Stimulated activated naive CD8-positive, alpha-beta T cell treated with anti-CD3 and anti-CD28 coated beads, Interleukin-15, Interleukin-2, amounts not matched to agents 100 ng/mL and 50 ng/mL, for 24 hours (primary cell): ENCODE data around the gene ZNRF1.

Experiments
- H3K27ac Mint-ChIP-seq: one replicate; pipeline ENCODE4 v1.8.0; 2021; ENCODE audit warnings: mild to moderate bottlenecking, mixed read lengths
- H3K27me3 Mint-ChIP-seq: one replicate; pipeline ENCODE4 v1.8.0; 2021; ENCODE audit warnings: mixed read lengths
- H3K36me3 Mint-ChIP-seq: one replicate; pipeline ENCODE4 v1.8.0; 2021; ENCODE audit warnings: low read depth, mixed read lengths
- H3K4me1 Mint-ChIP-seq: one replicate; pipeline ENCODE4 v1.8.0; 2021; ENCODE audit warnings: low read depth, mixed read lengths
- H3K4me3 Mint-ChIP-seq: one replicate; pipeline ENCODE4 v1.8.0; 2021; ENCODE audit warnings: mild to moderate bottlenecking, mixed read lengths
- H3K9me3 Mint-ChIP-seq: one replicate; pipeline ENCODE4 v1.8.0; 2021; ENCODE audit warnings: mixed read lengths

The ZNRF1 gene

DNA sequence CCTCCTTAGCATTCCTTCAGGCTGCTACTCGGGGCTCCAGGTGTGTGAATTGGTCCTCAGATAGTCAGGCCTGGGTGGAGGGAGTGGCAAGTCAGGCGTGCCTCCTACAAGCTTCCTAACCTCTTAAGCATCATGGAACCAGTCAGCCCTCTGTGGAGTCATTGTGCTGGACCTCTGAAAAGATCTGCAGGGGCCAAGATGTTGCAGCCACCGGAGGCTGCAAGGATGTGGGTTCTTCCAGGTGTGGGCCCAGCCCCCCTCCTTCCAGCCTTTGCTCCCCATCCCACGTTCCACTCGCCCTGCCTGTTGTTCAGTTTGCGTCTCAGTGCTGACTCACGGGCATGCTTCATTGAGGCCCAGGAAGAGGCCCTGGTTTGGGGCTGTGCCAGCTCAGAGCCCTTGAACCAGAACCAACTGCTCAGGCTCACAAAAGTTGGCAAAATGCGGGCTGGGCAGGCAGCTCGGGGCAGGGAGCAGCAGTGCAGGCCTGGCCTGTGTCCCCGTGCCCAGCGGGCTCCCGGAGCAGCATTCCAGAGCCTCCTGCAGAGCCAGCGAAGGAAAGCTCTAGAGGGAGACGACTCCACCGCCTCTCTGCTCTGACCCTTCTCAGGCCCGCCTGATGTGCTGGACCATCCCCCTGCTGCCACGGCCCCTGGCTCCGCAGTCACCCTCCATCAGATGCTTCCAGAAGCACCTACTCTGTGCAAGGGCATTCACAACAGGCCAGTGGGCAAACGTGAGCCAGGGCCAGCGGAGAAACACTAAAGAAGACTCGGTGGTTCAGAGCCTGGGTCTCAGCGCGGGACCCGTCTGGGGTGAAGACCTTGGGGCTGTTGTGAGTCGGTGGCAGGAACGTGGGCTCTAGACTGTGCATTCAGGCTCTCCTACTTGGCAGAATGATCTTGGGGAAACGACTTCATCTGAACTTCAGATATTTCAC, 110.2 kb downstream of the ZNRF1 start:
- Mint-ChIP-seq H3K27ac (peak overlapping the region; percentile 89), H3K4me3 (peak overlapping the region; percentile 73), H3K4me1 (peaks cover 56% of the 10 kb centered on the region), H3K9me3 (peaks cover 4% of the 10 kb centered on the region), H3K27me3 (peaks cover 11% of the 10 kb centered on the region), H3K36me3 (peaks cover 5% of the 10 kb centered on the region)

- Mint-ChIP-seq H3K9me3 (no peaks in the 10 kb centered on the region), H3K27ac (peak overlapping the region; percentile 88), H3K4me3 (peak overlapping the region; percentile 73), H3K27me3 (peaks cover 11% of the 10 kb centered on the region), H3K4me1 (peaks cover 54% of the 10 kb centered on the region), H3K36me3 (no peaks in the 10 kb centered on the region)
These were observed 111.0 kb downstream of the ZNRF1 start for GRCh38 chr16:75109732-75110243.

DNA sequence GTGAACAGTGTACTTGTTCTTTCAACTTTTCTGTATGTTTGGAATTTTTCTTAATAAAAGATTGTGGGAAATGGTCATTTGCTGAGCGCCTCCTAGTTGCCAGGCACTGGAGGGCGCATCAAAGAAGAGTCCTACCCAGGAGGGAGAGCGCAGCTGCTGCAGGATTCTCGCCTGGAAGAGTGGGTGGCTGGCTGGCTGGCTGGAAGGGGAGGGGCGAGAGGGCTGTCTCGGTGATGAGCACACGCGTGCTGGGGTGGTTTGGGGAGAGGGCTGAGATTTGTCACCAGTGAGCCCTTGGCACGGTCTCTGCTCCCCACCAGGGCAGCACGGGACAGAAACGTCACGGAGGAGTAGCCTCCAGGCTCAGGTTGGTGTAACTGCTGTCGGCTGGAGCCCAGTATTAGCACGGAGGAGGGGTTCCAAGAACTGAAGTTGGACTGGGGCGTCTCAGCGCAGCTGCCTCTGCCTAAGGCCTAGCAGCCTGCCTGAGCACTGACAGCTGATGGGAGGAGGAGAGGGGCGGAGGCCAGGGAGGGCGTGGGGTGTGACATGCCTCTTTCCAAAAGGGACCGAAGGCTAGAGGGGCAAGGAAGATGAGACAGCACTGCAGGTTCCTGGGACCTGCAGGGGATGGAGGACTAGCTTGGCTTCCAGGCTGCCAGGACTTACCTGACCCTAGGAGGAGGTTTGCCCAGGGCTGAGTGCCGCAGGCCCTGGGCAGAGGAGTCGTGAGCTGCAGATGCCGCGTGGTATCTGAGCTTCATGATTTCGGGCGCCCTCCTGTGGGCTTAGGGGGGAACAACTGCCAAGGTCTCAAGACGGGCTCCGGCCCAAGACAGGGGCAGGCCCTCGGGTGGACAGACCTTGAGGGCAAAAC, 112.1 kb downstream of the ZNRF1 start:
- peak overlapping the region; percentile 79 for H3K27ac Mint-ChIP-seq
- H3K36me3 Mint-ChIP-seq: no peaks in the 10 kb centered on the region
- H3K27me3 Mint-ChIP-seq: peaks cover 11% of the 10 kb centered on the region
- H3K4me3 Mint-ChIP-seq: peak overlapping the region; percentile 73
- H3K4me1 Mint-ChIP-seq: peaks cover 49% of the 10 kb centered on the region
- H3K9me3 Mint-ChIP-seq: no peaks in the 10 kb centered on the region

- Mint-ChIP-seq H3K9me3 (no peaks in the 10 kb centered on the region), H3K27ac (no peak overlapping the region), H3K27me3 (peaks cover 11% of the 10 kb centered on the region), H3K36me3 (no peaks in the 10 kb centered on the region), H3K4me3 (no peak overlapping the region), H3K4me1 (peaks cover 46% of the 10 kb centered on the region)
These were observed 112.7 kb downstream of the ZNRF1 start for GRCh38 chr16:75111514-75111940.

DNA sequence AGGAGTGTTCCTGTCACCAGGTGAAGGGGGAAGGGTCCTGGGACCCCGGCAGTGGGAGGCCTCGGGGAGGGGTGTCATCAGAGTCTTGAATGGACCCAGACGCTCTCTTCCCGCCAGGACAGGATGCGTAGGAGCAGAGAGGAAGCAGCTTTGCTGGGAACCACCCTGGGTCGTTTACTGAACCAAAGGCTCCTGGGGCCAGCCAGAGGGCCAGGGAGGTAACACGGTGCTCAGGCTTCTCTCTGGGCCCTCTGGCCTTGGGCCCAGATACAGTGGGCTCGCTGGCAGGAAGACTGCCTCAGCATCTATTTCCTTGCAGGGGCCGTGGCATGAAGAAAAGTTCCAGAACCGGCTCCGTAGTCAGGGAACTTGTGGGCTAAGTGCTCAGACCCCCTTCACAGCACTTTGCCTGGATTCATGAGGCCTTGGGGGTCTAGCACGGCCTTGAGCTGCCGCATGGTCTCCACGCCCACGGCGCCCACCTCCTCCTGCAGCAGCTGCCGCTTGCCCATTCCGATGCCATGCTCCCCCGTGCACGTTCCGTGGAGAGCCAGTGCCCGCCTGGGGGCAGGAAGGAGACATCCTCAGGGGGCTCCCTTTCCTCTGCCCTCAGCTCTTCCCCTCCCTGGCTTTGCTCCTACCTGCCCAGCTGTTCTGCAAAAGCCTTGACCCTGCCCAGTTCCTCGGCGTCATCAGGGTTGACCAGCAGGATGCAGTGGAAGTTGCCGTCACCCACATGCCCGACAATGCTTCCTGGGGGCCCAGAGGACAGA, 113.3 kb downstream of the ZNRF1 start:
- Mint-ChIP-seq H3K27me3 (peaks cover 11% of the 10 kb centered on the region), H3K36me3 (no peaks in the 10 kb centered on the region), H3K27ac (no peak overlapping the region), H3K4me3 (no peak overlapping the region), H3K4me1 (peaks cover 44% of the 10 kb centered on the region), H3K9me3 (no peaks in the 10 kb centered on the region)

DNA sequence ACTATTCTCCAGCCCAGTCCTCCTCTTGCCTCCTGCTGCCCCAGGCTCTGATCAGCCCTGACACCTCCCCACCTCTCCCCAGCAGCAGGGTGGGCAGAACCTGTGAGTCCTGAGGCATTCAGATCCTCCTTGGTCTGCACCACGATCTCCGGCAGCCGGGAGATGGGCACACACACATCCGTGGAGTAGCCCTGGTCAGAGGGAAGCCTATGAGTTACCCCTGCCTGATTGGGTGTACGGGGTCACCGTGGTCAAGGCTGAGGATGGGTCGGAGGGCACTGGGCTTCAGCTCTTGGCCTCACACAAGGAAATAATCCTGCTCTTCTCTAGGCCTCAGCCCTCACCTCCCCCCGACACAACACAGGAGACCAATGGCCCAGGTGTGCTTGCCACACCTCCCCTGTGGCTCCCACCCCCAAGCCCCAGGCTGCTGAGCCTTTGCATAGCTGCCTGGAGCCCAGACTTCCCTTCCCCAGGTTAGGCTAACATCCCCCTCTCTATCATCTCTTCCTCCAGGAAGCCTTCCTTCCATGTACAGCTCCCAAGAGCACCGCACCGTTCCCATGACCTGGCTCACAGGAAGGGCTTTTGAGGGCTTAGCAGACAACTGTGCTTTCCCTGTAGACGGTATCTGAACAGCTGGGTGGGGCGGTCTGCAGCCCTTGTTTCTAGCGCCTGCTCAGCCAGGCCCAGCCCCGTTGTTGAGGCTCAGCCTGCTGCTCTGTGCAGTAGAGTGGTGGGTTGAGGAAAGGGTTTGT, 114.1 kb downstream of the ZNRF1 start:
- Mint-ChIP-seq H3K27ac (no peak overlapping the region), H3K27me3 (peaks cover 11% of the 10 kb centered on the region), H3K4me1 (peaks cover 42% of the 10 kb centered on the region), H3K36me3 (no peaks in the 10 kb centered on the region), H3K9me3 (no peaks in the 10 kb centered on the region), H3K4me3 (no peak overlapping the region)

- Mint-ChIP-seq H3K27ac (no peak overlapping the region), H3K9me3 (no peaks in the 10 kb centered on the region), H3K4me3 (no peak overlapping the region), H3K4me1 (peaks cover 36% of the 10 kb centered on the region), H3K36me3 (no peaks in the 10 kb centered on the region), H3K27me3 (peaks cover 13% of the 10 kb centered on the region)
These were observed 114.8 kb downstream of the ZNRF1 start for GRCh38 chr16:75113541-75114121.

GRCh38 chr16:75114179-75114945, 115.5 kb downstream of the ZNRF1 start:
- peaks cover 29% of the 10 kb centered on the region for H3K4me1 Mint-ChIP-seq
- no peaks in the 10 kb centered on the region for H3K9me3 Mint-ChIP-seq
- H3K36me3 Mint-ChIP-seq: no peaks in the 10 kb centered on the region
- no peak overlapping the region for H3K4me3 Mint-ChIP-seq
- H3K27me3 Mint-ChIP-seq: peaks cover 16% of the 10 kb centered on the region
- H3K27ac Mint-ChIP-seq: no peak overlapping the region

- Mint-ChIP-seq H3K4me1 (peaks cover 20% of the 10 kb centered on the region), H3K4me3 (no peak overlapping the region), H3K27me3 (peaks cover 16% of the 10 kb centered on the region), H3K36me3 (no peaks in the 10 kb centered on the region), H3K27ac (no peak overlapping the region), H3K9me3 (no peaks in the 10 kb centered on the region)
These were observed 116.4 kb downstream of the ZNRF1 start for GRCh38 chr16:75114946-75115825.

DNA sequence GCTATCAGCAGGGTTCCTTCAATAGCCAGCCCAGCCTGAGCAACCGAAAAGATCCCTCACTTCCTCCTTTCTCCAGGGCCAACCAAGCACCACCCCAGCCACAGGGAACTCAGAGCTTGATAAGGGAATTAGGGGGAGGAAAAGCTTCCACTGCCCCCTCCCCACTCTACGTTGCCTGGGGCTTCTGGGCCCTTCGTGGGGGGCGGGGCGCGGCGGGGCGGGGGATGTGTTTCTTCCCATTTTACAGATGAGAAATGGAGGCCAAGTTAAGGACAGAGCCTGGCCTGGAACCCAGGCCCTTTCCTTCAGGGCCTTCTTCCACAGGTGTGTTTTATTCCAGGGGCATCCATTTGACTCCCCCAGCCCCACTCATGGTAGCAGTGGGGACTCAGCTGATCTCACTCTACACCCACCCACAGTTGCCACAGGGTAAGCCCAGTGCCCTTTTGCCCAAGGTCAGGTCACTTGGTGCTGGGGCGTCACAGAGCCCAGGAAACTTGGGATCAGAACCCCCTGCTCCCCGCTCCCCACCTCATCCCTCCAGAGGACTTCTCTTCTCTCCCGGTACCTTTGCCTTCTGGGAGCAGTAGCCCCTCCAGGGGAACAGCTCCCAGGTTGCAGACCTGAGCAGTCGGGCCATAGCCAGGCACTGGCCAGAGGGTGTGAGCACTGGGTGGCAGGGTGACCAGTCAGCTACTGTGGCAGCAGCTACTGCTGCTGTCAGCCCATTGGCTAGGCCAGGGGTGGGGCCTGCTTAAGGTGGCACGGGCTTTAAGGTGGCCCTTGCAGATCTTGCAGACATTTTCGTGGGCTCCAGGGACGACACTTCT, 117.5 kb downstream of the ZNRF1 start, which contains the start of gene LDHD:
TSS of gene LDHD (minus strand) at position 700 of the 830 bp plus-strand sequence. CDS start at position 640, 60 bp downstream.
- Mint-ChIP-seq H3K4me1 (peaks cover 9% of the 10 kb centered on the region), H3K9me3 (peaks cover 1% of the 10 kb centered on the region), H3K27me3 (peaks cover 16% of the 10 kb centered on the region), H3K36me3 (no peaks in the 10 kb centered on the region), H3K27ac (no peak within 1 kb of the TSS), H3K4me3 (no peak within 1 kb of the TSS)

DNA sequence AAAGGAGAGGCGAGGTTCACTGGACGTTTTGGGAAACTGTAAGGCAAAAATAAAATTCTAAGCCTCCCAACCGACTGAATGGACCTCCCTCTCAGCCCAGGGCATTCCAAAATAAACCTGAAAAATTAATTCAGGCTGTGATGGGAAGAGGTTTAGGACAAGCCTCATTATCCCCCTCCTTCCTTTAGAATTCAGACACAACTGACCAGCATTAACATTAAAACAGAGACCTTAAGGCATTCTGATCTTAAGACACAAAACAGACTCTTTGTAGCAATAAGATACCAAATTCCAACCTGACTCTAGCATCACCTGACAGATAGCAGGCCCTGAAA, 118.1 kb downstream of the ZNRF1 start:
- H3K4me1 Mint-ChIP-seq: peaks cover 3% of the 10 kb centered on the region
- no peak overlapping the region for H3K4me3 Mint-ChIP-seq
- H3K36me3 Mint-ChIP-seq: peaks cover 1% of the 10 kb centered on the region
- peaks cover 16% of the 10 kb centered on the region for H3K27me3 Mint-ChIP-seq
- H3K27ac Mint-ChIP-seq: no peak overlapping the region
- peaks cover 4% of the 10 kb centered on the region for H3K9me3 Mint-ChIP-seq
